ENCODE data around the gene OSBPL3. TPM values are rescaled to one million over a fixed set of nuclear protein-coding genes. Genes with fewer than 3 reads are reported as not detected.

Gene OSBPL3
- total and polyA plus RNA-seq, 7 donors: 0.60 to 6.3 (median 1.8) TPM

DNA sequence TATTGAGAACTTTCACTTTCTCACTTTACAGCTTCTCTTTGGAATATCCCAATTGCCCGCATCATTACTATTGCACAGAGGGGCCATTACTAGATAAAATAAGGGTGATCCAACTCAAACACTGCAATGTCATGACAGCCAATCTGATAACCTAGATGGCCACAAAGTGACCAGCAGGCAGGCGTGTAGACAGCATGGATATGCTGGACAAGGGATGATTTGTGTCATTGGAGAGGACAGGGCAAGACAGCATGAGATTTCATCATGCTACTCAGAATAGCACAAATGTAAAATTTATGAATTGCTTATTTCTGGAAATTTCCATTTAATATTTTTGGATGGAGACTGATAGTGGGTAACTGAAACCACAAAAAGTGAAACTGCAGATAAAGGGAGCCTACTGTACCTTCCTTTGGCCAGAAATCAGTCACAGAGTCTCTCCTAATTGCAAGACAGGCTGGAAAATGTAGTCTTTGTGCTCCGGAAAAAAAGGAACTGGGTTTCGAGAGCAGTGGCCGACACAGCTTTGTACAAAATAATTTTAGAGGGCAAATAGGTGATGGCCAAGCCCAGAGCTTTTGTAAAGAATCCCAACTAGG lies 216.6 kb downstream of the OSBPL3 start:
- no peaks in the 10 kb centered on the region for H3K36me3 ChIP-seq
- intact Hi-C loops (cut with DNase I): no loop called here
- TF ChIP-seq POLR2AphosphoS5 (IDR thresholded peaks at IDR 0.05) (no peak), POLR2A (IDR thresholded peaks at IDR 0.05) (no peak), EP300 (IDR thresholded peaks at IDR 0.05) (no peak)
- TF ChIP-seq, protein P1, sequence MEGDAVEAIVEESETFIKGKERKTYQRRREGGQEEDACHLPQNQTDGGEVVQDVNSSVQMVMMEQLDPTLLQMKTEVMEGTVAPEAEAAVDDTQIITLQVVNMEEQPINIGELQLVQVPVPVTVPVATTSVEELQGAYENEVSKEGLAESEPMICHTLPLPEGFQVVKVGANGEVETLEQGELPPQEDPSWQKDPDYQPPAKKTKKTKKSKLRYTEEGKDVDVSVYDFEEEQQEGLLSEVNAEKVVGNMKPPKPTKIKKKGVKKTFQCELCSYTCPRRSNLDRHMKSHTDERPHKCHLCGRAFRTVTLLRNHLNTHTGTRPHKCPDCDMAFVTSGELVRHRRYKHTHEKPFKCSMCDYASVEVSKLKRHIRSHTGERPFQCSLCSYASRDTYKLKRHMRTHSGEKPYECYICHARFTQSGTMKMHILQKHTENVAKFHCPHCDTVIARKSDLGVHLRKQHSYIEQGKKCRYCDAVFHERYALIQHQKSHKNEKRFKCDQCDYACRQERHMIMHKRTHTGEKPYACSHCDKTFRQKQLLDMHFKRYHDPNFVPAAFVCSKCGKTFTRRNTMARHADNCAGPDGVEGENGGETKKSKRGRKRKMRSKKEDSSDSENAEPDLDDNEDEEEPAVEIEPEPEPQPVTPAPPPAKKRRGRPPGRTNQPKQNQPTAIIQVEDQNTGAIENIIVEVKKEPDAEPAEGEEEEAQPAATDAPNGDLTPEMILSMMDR (IDR thresholded peaks at IDR 0.05): no peak
- peaks cover 0 to 1% (median 0%) of the 10 kb centered on the region in 4 donors for H3K4me1 ChIP-seq
- H3K4me3 ChIP-seq: no peak overlapping the region
- H3K9me3 ChIP-seq: no peaks in the 10 kb centered on the region
- no peak overlapping the region for H3K27ac ChIP-seq
- no peak for DNase-seq
- no peaks in the 10 kb centered on the region for H3K27me3 ChIP-seq
- WGBS, 2 donors: 75 to 80% methylated on average over 5 of the region's 5 CpGs

DNA sequence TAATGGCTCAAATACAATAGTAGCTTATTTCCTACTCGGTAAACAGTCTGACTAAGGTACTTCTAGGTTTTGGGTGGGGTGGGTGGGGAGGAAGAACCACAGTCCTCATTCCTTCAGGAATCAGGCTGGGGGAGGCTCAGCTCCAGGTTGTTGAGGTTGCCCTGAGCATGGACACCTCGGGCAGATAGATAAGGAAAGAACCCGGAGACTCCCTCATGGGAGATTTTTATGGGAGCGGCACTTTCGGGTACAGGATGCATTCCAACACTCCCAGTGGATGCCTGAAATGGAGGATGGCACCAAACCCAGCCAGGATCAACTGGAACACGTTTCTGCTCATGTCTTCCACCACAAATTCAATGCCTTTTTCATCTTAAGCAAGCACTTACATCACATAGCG lies 217.2 kb downstream of the OSBPL3 start:
- 66 to 81% methylated on average over 7 of the region's 7 CpGs for WGBS, 2 donors
- H3K27ac ChIP-seq: no peak overlapping the region
- no peak overlapping the region for H3K4me3 ChIP-seq
- TF ChIP-seq POLR2AphosphoS5 (IDR thresholded peaks at IDR 0.05) (no peak), POLR2A (IDR thresholded peaks at IDR 0.05) (no peak), EP300 (IDR thresholded peaks at IDR 0.05) (no peak)
- TF ChIP-seq, protein P1 (IDR thresholded peaks at IDR 0.05): no peak
- H3K36me3 ChIP-seq: no peaks in the 10 kb centered on the region
- intact Hi-C loops (cut with DNase I): no loop called here
- H3K27me3 ChIP-seq: no peaks in the 10 kb centered on the region
- peaks cover 0 to 8% (median 4%) of the 10 kb centered on the region in 4 donors for H3K4me1 ChIP-seq
- H3K9me3 ChIP-seq: no peaks in the 10 kb centered on the region
- no peak for DNase-seq

DNA sequence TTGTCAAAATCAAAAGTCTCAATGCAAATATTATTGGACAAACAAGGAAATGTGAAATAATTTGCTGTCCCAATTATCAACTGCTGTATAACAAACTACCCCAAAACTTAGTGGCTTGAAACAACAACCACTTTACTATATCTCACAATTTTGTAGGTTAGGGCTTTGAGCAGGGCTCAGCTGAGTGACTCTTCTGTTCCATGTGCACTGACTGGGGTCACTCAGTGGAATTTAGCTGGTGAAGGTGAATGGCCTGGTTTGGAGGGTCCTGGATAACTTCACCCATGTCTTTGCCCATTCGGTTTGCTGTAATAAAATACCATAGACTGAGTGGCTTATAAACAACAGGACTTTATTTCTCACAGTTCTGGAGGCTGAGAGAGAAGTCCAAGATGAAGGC lies 219.0 kb downstream of the OSBPL3 start:
- H3K4me1 ChIP-seq: peaks cover 0 to 15% (median 10%) of the 10 kb centered on the region in 4 donors
- DNase-seq: no peak
- H3K27me3 ChIP-seq: no peaks in the 10 kb centered on the region
- WGBS, 2 donors: 79 to 87% methylated on average over 1 of the region's 1 CpG
- H3K9me3 ChIP-seq: no peaks in the 10 kb centered on the region
- H3K36me3 ChIP-seq: no peaks in the 10 kb centered on the region
- TF ChIP-seq EP300 (IDR thresholded peaks at IDR 0.05) (no peak), POLR2A (IDR thresholded peaks at IDR 0.05) (no peak), POLR2AphosphoS5 (IDR thresholded peaks at IDR 0.05) (no peak)
- TF ChIP-seq, protein P1 (IDR thresholded peaks at IDR 0.05): no peak
- no peak overlapping the region for H3K4me3 ChIP-seq
- no peak overlapping the region for H3K27ac ChIP-seq
- intact Hi-C loops (cut with DNase I): no loop called here

DNA sequence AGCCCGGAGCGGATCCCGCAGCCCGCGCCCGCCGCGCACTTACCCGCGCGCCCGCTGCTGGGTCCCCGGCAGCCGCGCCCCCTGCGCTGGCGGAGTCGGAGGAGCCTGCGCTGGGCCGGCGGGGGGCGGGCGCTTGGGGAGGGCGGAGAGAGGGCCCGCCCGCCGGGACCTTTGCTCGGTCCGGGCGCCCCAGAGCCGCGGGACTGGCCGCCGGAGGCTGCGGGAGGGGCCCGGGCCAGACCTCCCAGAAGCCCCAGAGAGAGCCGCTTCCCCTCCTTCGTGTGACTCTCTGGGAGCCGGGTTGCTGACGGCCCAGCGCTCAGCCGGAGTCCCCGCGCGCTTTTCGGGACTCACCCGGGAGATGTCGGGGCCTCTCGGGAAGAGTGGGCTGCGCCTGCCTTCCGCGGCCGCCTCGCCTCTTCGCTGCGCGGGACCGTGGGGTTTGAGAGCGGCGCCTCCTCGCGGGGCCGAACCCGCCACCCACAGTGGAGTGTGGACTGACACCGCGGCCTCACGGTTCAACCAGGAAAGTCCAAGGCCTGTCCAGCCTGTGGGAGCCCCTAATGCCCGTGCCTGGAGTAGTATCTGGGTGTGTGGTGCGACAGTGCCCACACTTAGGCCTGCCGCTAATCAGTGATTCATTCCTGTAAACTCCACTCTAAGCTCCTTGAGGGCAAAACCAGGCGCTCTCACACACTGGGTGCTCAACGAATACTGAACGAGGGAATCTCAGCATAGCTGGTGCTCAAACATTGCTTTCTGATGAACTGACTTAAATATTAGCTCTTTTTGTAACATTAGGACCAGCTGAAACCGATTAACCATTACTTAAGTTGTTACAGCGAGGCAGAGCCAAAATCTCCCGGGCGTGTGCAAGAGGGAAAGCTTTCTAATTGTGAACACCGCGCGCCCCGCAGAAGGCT lies 222.4 kb downstream of the OSBPL3 start, which contains the start of gene GSDME:
Gene GSDME (minus strand): TSS at position 112 of the 923 bp plus-strand sequence. CDS start 7,690 bp downstream, outside the sequence.
- intact Hi-C loops (cut with DNase I): loop anchor here (5.0 kb wide), 1 partner anchor 185 kb away; the partner anchor contains the start of gene PALS2
- Histone ChIP-seq H3K27me3 (no peaks in the 10 kb centered on the region), H3K4me3 (peak within 1 kb of the TSS; percentile 59 to 79 (median 77)), H3K4me1 (peaks cover 0 to 15% (median 10%) of the 10 kb centered on the region in 4 donors), H3K27ac (peak within 1 kb of the TSS; percentile 82 to 89 (median 84)), H3K9me3 (no peaks in the 10 kb centered on the region), H3K36me3 (no peaks in the 10 kb centered on the region)
- TF ChIP-seq, protein P1 (IDR thresholded peaks at IDR 0.05): no peak
- no peak for TF ChIP-seq POLR2AphosphoS5 (IDR thresholded peaks at IDR 0.05)
- TF ChIP-seq EP300 (IDR thresholded peaks at IDR 0.05): no peak
- TF ChIP-seq POLR2A (IDR thresholded peaks at IDR 0.05): no peak
- 9% methylated on average over 81 of the region's 81 CpGs for WGBS, 2 donors
- DNase-seq: peak; percentile 77

Measured in sigmoid colon (tissue), 7 donors.